Skin of body (tissue), 1 donor: ENCODE measurements around the gene B4GALNT2. TPM values are rescaled to one million over a fixed set of nuclear protein-coding genes. Genes with fewer than 3 reads are reported as not detected.

Experiments
- total RNA-seq: library from RNA; depleted of rRNA; stranded (reverse); fragments of >200 nt; gene quantifications from one replicate; pipeline ENCODE4 v1.2.3, GENCODE V29; 2014

The B4GALNT2 gene
- total RNA-seq, 1 donor from 2014 or later, result 1.3 TPM

Other genes starting within 250 kb of the B4GALNT2 start
- gene ATP5MC1, start 240.0 kb upstream of the B4GALNT2 start, total RNA-seq, result 38.2 TPM
- 37.9 TPM for gene UBE2Z, start 224.4 kb upstream of the B4GALNT2 start, total RNA-seq
- 40.8 TPM for gene SNF8, start 187.9 kb upstream of the B4GALNT2 start, total RNA-seq
- gene GIP, start 164.2 kb upstream of the B4GALNT2 start, total RNA-seq, result not detected
- gene IGF2BP1, start 135.4 kb upstream of the B4GALNT2 start, total RNA-seq, result 1.5 TPM
- gene GNGT2, start 77.8 kb downstream of the B4GALNT2 start, total RNA-seq, result not detected
- 1.5 TPM for gene ABI3, start 77.9 kb downstream of the B4GALNT2 start, total RNA-seq
- 12.7 TPM for gene PHOSPHO1, start 98.0 kb downstream of the B4GALNT2 start, total RNA-seq
- gene ZNF652, start 229.5 kb downstream of the B4GALNT2 start, total RNA-seq, result 27.5 TPM